PFSK-1 (cell line): ENCODE results near the gene TXNL1. TPM values are rescaled to one million over a fixed set of nuclear protein-coding genes. Genes with fewer than 3 reads are reported as not detected.

Source experiments
- FOXP2 ChIP-seq: optimal IDR thresholded peaks from 2 replicates; pipeline ENCODE3; 2011; ENCODE audit warnings: borderline replicate concordance, control low read depth, inconsistent platforms; ENCODE audit not compliant: insufficient read depth; ENCODE audit errors: extremely low read length, extremely low read depth
- POLR2AphosphoS5 ChIP-seq: IDR thresholded peaks from 2 replicates; pipeline ENCODE4 v1.6.1; 2012; ENCODE audit warnings: low read depth, mild to moderate bottlenecking, control low read depth, low read length, moderate library complexity
- REST ChIP-seq, 2 experiments: IDR thresholded peaks; 2 replicates each; pipeline versions ENCODE4 v1.6.1 to v1.8.0; 2011 to 2012; ENCODE audit warnings: low read depth in 2 of 2, low read length in 2 of 2, control low read depth in 1 of 2, inconsistent platforms in 1 of 2, mild to moderate bottlenecking in 1 of 2, moderate library complexity in 1 of 2; ENCODE audit not compliant: insufficient read depth in 1 of 2
- SIN3A ChIP-seq: IDR thresholded peaks from 2 replicates; pipeline ENCODE4 v1.6.1; 2012; ENCODE audit warnings: mild to moderate bottlenecking, low read length, moderate library complexity, borderline replicate concordance; ENCODE audit not compliant: insufficient read depth
- TAF1 ChIP-seq: IDR thresholded peaks from 2 replicates; pipeline ENCODE4 v1.6.1; 2012; ENCODE audit warnings: low read length, control low read depth, borderline replicate concordance; ENCODE audit not compliant: insufficient read depth
- polyA plus RNA-seq: library from polyadenylated mRNA; unstranded; fragments of >200 nt; gene quantifications from one replicate; pipeline ENCODE4 v1.2.1, GENCODE V29; 2012; ENCODE audit warnings: low read depth, missing spikeins; ENCODE audit not compliant: insufficient read length

Gene TXNL1
- polyA plus RNA-seq, result 53.8 TPM

- TF ChIP-seq POLR2AphosphoS5, result peak; percentile 96
- peak; percentile 72 for TF ChIP-seq TAF1
- peak; percentile 92; the same call in 1 of the 2 replicates for TF ChIP-seq SIN3A
- 0 out of 4 replicates have a peak, but pooled peaks of 1 of the 2 experiments have one; percentile 11 for TF ChIP-seq REST (IDR thresholded peaks at IDR 0.05; ENCODE audit: insufficient read depth in 1 of 2, low read depth in 2 of 2, low read length in 2 of 2)
- peak; percentile 90 for TF ChIP-seq FOXP2
Measured at GRCh38 chr18:56638232-56639103, at the start of gene TXNL1. TSS of gene TXNL1 (minus strand) at chr18:56638592. CDS start at chr18:56638440, 152 bp downstream.

GRCh38 chr18:56684277-56684676, 45.9 kb upstream of the TXNL1 start:
- TF ChIP-seq REST (IDR thresholded peaks at IDR 0.05; ENCODE audit: insufficient read depth in 1 of 2, low read depth in 2 of 2, low read length in 2 of 2) (peak in 1 of 2 experiments; percentile 69; a peak in 1 of 4 replicates), TAF1 (no peak)

- TF ChIP-seq REST (IDR thresholded peaks at IDR 0.05; ENCODE audit: insufficient read depth in 1 of 2, low read depth in 2 of 2, low read length in 2 of 2), result no peak
- no peak for TF ChIP-seq POLR2AphosphoS5
- no peak for TF ChIP-seq TAF1
- TF ChIP-seq SIN3A, result no peak
- TF ChIP-seq FOXP2, result no peak
Measured at GRCh38 chr18:56678836-56679565, 40.6 kb upstream of the TXNL1 start.

- no peak for TF ChIP-seq TAF1
- no peak for TF ChIP-seq POLR2AphosphoS5
- TF ChIP-seq SIN3A, result no peak
- no peak for TF ChIP-seq REST (IDR thresholded peaks at IDR 0.05; ENCODE audit: insufficient read depth in 1 of 2, low read depth in 2 of 2, low read length in 2 of 2)
- TF ChIP-seq FOXP2, result no peak
Measured at GRCh38 chr18:56676639-56677038, 38.2 kb upstream of the TXNL1 start.
